Erythroblast (primary cell): ENCODE results near the gene VANGL2.

Source experiments
- GATA1 ChIP-seq: IDR thresholded peaks from 2 replicates; pipeline ENCODE4 v1.6.1; 2011; ENCODE audit warnings: low read depth, mild to moderate bottlenecking, control low read depth, low read length, moderate library complexity
- POLR2A ChIP-seq: IDR thresholded peaks from 2 replicates; pipeline ENCODE4 v1.6.1; 2011; ENCODE audit warnings: mild to moderate bottlenecking, low read length

DNA sequence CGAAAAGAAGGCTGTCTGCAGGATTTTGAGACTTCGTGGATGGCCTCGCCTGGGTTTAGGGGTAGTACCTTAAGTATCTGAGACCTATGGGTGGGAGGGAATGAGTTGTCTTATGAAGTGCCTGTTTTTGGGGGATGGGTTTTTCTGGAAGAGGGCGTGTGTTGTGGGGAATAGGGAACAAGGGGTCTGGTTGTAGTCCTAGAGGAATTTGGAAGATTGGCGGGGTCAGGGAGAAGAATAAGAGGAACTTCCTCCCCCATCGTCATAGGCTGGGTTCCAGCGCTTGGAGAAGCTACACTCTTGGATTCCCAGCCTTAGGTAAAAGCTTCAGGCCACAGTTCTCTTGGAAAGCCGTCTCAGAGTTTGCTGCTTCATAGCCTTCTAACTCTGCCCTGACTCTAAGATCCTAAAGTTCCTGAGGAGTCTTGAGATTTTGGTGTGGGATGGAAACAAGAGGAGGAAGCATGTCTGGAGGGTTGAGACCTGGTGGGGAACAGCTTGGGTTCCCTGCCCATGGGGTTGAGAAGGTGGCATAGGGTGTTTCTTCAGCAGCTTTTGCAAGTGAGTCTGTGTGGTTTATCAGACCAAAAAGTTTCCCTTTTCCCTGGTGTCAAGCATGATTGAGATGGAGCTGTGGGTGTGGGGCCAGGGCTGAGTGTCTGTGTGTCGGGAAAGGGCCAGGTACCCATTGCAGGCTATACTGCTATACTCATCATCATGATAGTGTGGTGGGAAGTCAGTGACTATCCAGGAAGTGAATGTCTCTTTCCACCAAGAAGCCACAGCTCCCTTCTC is 1.8 kb downstream of the VANGL2 start:
- TF ChIP-seq POLR2A: no peak
- TF ChIP-seq GATA1: no peak
